NCI-H345 treated with DMSO at 0.1 percent for 48 hours (cell line): Measurements from ENCODE around the gene TENM4.

Source experiments
- DNase-seq: peaks from one replicate; lab custom pipeline; 2025; ENCODE audit not compliant: unreplicated experiment; lab: John Stamatoyannopoulos, UW

Gene TENM4

DNA sequence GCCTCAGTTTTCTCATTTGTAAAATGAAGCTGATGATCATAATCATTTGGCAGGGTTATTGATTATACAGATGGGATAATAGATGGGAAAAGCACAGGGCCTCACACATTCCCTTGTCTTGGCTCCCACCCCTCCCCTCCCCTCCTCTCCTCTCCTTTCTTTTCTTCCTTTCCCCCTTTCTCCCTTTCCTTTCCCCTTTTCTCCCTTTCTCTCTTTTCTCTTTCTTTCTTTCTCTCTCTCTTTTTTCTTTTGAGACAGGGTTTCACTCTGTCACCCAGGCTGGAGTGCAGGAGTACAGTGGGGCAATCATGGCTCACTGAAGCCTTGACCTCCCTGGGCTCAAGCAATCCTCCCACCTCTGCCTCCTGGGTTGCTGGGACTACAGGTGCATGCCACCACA is 705.1 kb downstream of the TENM4 start:
- no peak for DNase-seq

DNA sequence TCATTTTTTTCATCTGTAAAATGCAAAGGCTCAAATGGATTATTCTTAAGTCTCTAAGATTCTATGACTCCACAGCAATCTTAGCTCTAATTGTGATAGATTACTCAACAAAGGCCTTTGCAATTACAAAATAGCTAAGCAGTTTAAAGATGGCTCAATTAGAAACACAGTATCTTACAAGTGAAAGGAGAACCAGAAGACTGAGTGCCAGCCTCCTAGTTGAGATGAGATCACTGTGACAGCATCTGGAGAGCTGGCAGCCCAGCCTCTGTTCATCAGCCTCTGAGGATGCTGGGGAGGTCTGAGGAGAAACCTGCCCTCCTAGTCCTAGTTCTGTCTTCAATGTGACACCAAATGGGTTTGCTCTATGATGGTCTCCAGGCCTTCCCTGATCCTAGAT is 707.8 kb downstream of the TENM4 start:
- DNase-seq = no peak

DNA sequence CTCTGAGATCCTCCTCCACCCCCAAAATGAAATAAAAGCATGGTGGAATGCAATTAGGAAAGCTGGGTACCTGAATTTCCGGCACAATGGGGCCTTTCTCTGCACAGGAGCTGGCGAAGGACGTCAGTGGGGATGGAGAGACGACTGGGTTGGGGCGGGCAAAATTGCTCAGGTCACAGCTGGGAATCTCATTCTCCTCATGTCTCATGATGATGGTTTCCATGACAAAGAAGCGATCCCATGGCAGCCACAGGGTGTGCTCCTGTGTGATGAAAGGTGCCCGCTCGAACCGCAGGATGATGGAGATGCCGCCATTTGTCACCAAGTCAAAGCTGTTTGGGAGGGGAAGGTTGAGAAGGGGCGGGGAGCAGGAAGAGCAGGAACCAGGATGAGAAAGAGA is 708.6 kb downstream of the TENM4 start:
- DNase-seq = no peak

DNA sequence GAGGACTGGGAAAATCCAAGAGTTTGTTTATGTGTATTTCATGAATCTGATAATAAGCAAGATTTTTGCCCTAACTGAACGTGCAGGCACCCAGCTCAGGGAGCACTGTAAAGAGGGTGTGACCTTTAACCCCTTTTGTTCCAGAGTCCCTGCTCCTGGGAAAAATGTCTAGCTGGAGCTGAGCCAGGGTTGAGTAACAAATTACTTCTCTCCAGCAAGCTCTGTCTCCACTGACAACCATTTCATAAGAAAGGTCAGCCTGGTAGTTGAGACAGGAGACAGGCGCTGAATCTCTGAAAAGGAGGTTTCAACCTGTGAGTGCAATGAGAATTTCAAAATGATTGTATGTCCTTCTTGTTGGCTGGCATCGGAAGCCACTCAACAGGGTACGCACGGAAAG is 709.8 kb downstream of the TENM4 start:
- no peak for DNase-seq

DNA sequence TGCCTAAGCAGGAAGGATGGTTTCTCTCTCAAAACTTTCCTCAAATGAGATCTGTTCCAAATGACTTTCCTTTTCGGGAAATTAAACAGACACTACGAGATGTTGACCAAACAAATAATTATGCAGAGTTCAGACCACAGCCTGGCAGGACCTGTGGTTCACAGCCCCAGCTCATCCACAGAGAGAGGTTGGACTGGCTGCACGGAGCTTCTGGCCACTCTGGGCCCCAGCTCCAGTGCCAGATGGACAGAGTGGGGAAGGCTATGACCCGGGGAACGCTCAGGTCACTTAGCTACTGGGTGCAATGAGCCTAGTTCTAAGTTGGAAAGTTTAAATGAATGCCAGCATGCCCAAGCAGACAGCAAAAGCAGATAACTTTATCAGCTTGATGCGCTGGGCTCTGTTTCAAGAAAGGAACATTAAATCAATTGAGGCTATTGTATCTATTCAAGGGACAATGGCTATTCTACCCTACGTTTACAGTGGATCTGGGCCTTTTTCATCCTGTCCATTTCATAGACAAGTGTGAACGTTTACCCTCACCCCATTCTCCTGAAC is 710.5 kb downstream of the TENM4 start:
- DNase-seq = no peak

DNA sequence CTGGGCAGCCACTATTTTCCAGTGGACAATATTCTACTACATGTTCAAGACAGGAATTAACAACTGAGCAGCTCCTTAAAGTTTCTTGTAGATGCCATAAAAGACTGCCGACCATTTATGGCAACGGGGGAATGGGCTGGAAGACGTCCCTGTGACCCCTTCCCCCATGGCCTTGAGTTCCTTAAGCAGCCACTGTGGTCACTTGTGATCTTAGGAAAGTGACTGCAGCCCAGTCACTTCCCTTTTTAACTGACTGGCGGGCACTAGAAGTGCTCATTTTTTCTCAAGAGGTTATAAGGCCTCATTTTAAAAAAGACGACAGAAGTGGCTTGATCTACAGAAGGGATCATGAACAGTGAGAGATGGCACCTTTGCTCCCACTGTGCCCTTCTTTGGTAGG is 713.0 kb downstream of the TENM4 start:
- no peak for DNase-seq

DNA sequence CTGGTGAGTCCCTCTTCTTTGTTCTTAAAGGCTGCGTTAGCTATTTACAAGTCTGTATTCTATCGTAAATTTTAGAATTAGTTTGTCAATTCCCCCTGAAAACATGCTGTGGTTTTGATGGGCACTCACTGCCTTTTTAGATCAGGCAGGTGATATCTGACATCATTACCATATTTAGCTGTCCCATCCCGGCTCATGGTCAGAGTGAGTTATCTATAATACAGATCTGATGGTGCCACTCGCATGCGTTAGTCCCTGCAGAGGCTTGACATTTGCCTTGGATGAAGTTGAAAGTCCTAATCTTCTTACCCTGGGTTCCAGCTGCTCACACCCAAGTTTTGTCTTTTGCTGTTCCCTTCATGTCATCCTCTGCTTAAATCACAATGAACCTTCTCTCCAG is 715.6 kb downstream of the TENM4 start:
- DNase-seq = no peak

DNA sequence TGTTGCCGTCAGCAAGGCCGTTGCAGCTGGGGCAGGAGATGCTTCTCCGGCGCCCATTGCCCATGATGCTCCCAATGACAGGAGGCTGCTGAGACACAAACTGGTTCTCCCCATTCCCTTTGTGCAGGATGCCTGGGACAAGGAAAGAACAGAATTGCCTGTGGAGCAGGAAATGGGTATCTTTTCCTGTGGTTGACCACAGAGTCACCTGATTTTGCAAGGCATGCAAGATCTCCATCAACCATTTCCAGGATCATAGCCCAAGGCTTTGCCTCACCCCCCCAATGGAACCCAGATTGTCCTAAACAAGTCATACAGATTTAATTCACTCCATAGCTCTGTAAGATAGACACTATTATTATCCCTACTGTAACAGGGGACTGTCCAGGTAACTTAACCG is 718.0 kb downstream of the TENM4 start:
- DNase-seq = no peak

DNA sequence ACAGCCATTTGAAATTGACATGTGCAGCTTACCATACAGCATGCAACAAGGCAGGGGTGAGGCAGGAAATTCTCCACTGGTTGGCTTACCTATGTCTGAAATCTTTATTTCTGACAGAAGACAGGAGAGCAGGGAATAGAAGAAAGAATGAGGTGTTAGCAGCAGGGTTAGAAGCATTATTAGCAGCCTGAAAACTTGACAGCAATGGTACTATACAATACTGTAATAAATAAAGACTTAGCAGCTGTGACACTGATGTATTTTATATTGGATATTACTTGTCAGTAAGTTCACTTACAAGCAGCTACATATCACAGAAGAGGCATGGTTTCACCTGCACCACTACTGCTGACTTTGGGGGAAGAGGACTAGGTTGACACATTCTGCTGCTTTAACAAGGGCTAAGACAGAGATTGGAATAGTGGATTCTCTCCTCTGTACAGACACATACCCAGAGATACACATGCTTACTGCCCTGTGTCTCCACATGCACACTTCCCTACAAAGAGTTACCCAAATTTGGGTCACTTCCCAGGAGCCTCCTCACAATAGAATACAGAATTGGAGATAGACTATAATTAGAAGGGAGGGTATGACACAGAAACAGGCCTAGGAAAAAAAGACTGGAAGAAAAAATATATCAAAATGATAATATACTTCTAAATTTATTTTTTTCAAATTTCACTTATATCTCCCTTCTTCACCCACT is 720.4 kb downstream of the TENM4 start:
- no peak for DNase-seq

DNA sequence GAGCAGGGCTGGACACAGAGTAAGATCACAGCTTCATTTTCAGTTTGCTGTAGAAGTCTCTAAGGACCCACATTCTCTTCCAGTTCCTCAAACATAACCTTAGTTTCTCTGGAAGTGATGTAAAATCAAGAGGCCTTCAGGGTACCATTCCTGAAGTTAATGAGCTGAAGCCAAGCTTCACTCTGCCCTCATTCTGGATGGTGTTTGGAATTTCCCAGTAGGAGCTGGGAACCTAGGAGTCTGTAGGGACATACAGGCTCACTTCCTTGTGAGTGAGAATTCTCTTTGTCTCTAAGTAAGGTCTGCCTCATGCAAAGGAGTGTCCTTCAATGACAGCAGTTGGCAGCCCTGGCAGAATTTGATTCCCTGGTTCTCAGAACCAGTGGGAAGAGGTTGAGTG is 723.8 kb downstream of the TENM4 start:
- DNase-seq = no peak

DNA sequence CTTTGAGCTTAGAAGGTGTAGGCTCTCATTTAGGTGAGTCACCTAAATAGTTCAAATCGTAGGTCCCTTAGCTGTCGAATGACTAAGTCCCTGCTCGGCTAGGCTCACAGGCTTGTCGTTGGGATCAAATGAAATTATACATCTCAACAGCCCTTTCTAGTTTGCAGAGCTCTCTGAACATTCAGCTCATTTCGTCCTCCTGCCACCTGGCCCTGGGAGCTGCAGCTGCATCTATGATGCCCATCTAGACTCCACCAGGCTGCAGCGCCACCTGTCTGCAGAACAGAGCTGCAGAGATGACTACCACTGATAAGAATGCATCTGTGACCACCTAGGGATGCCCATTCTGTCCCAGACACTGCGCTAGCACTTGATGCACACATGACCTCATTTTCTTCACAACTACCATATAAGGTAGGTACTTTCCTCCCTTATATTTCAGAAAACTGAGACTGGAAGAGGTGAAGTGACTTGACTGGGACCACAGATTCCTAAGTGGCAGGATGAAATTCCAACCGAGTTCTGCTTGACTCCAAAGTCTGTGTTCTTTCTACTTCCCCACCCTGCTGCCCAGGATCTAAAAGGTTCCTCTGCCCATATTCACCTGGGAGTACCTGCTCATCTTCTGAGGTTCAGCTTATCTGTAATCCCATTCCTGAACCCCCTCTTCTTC is 725.1 kb downstream of the TENM4 start:
- peak; percentile 76 for DNase-seq

DNA sequence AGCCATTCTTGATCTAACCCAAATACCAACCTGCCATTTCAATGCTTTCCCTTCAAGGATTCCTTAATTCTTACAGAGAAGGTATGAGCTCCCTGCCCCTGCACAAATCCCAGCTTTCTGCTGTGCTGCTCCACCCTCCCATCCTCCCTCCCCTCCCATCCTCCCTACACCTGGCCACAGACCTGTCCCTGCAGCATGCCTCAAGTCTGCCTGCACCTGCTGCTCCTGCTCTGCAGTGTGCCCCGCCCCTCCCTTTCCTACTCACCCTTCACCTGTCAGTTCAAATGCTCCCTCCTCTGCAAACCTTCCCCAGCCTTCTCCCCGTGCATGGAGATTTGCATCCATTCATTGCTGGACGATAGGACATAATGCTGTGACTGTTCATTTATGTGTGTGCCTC is 726.3 kb downstream of the TENM4 start:
- DNase-seq = peak; percentile 85

DNA sequence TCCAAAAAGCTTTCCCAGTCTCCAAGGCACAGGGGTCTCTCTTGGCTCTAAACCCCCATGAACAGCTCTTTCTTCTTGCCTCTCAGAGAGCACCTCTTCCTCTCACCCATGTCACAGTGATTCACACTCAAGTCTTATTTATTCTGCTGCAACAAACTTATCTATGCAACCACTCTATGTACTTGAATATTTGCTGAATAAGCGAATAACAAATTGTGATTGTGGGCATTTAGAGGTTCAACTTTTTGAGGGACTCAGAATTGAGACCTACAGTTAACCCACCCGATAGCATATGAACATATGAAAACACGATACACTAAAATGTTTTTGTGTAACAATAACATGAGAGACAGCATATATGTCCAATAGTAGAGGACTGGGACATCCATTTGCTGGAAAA is 729.1 kb downstream of the TENM4 start:
- no peak for DNase-seq

DNA sequence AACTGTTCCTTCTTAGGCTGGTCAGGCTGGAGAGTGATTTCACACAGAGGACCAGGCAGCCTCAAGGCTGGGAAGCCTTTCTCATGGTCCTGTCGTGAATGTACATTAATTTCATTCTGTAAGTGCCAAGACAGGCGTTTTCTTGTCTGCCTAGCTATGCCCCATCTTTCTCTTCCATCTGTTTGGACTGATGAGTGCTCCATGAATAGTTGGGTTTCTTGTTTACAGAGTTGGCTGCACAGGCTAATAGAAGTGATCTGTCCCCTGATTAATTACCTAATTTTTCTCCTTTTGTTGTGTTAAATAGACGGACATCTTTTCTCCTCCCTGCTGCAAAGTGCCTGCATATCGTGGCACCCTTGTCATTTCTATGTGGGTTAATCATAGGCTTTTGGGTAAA is 730.4 kb downstream of the TENM4 start:
- no peak for DNase-seq

DNA sequence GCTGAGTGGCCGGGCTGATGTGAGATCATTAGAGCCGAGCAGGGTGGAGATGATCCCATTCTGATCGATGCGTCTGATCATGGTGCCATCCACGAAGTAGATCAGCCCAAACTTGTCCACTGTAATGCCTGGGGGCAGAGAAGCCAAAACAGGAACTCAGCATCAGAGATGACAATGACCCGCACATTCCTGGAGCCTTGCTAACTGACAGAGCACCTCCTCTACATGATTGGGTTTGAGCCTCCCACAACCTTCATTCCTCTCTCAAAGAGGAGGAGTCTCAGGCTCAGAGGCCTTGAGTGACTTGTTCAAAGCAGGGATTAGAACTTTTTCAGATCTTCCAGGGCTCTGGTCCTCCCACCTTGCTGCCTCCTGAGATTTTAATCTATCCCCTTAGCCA is 732.4 kb downstream of the TENM4 start:
- no peak for DNase-seq

DNA sequence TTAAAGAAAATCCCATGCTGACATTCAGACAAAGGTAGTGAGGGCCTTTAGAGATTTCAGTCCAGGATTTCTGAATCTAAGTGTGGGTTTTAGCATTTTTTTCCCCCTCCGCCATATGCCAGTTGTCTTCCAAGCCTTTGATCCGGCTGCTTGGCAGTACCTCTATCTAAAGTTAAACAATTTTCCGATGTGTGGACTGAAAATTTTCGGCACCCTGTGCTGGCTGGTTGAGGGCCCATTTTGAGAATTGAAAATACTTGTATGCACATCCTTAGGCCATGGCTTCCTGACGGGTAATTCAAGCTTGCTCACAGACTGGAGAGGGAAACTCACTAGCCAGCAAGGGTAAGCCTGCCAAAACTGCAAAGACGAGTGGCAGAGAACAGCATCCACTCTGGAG is 734.3 kb downstream of the TENM4 start:
- no peak for DNase-seq

DNA sequence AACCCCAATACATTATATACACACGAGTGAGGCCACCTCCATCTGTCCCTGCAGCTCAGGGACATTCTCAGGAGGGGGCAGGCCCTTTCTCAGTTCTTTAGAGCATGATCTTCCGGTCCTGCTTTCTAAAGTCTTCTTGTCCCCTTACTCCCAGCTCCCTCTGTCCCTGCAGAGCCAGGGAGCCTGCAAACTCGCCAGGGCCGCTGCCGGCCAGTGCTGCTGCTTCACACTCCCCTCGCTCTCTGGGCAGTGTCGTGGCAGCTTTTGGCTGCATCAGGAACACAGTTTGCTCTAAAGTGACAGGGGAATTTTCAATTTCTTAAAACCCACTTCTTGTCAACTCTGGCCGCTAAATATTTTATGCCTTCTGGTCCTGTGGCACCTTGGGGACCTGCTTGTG is 736.0 kb downstream of the TENM4 start:
- no peak for DNase-seq

DNA sequence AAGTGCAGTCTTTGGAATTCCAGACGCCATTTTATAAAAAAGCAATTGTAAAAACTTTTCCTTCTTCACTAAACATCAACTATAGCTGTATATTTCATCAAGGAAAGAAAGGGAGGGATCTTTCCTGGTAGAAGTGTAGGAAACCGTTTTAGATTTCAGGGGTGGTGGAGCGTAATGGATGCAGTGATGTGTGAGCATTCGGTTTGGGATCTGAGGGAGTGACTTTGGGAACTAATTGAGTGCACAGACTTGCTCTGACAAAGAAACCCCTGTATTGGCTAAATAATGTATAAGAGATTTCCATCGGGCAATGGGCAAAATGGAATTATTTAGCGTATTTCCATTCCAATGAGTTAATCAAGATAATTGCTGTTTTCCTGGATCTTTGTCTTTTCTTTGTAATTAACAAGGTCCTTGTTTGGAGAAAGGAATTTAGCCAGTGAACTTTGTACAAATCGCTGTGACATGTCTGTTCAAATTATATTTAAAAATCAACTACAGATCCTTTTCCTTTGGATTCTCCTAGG is 741.2 kb downstream of the TENM4 start:
- DNase-seq = no peak

DNA sequence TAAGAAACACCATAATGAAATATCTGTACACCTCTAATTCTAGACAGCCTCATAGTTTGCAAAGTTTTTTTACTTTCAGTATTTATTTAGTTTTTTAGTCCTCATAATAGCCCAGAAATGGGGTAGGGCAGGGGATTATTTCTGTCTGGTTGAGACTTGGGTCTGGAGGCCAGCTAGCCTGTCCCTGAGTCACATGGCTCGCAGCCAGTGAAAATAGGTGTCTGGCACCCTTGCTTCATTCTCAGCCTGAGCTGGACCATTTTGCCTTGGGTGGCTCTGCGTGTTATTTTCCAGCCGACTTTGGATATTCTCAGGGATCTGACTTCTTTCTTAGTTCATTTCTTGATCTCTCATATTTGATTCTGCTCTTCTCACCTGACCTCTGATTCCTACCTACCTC is 742.2 kb downstream of the TENM4 start:
- DNase-seq = no peak

DNA sequence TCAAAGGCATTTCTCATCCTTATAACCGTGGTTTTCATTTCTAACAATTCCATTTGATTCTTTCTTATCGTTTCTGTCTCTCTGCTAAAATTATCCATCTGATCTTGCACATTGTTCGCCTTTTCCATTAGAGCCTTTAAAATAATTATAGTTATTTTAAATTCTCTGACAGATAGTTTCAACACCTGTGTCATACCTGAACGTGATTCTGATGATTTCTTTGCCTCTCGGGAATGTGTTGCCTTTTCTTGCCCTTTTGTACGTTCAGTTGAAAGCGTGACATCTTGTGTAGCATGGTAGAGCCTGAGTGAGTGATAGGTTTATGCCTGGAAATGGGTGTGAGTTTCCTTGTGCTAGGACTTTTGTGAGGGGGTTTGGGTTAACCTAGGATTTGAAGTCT is 744.7 kb downstream of the TENM4 start:
- DNase-seq = no peak

DNA sequence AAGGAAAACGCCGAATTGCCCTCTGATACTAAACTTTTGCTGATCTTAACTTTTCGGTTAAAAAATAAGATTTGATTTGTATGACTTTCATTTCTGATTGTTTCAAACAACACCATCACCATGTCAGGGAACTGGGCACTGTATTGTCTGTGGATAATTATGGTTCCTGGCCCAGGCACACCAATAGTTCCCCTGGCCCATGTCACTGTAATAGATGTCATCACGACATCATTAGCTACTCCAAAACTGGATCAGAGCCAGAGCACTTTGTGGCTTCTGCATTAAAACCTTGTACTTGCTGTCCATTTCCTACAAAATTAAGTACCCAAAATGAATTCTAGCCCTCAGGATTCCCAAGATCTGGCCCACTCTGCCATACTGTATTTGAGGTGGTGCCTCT is 746.7 kb downstream of the TENM4 start:
- DNase-seq = no peak

DNA sequence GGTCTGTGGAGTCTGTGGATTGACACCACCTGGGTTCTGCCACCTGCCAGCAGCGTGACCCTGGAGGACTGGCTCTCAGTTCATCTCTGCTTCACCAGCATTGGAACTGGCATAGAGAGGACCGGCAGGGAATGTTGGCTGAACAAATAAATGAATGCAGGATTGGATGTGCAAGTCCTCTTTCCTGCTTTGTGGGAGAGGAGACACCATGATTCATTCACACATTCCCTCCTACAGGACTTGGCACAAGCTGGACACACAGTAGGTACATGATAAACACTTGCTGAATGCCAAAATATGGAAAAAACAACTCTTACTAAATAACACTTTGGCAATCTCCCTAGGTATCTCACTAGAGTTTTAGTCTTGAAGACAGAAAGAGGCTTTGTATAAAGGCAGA is 749.6 kb downstream of the TENM4 start:
- DNase-seq = no peak
